Amygdala (tissue), 56 donors: ENCODE results near the gene ZC2HC1B.

Experiments
- DNase-seq, 56 donors: peaks; one replicate each; lab custom pipeline; 2025; lab: John Stamatoyannopoulos, UW

The ZC2HC1B gene

DNA sequence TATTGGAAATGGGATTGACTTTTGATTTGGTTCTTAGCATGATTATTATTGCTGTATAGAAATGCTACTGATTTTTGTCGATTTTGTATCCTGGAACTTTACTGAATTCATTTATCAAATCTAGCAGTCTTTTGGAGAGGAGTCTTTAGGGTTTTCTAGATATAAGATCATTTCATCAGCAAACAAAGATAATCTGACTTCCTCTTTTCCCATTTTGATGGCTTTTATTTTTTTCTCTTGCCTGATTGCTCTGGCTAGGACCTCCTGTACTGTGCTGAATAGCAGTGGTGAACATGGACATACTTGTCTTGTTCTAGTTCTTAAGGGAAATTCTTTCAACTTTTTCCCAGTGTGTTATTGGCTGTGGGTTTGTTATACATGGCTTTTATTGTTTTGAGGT is 64.6 kb downstream of the ZC2HC1B start:
- no peak for DNase-seq

DNA sequence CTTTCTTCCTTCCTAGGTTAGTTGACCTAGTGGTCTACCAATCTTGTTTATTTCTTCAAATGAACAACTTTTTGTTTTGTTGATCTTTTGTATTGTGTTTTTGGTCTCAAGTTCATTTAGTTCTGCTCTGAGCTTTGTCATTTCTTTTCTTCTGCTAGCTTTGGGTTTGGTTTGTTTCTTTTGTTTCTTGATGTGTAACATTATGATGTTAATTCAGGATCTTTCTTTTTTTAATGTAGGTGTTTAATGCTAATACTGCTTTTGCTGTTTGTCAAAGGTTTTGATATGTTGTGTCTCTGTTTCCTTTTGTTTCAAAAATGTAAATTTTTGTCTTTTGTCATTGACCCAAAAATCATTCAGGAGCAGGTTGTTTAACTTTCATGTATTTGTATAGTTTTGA is 65.7 kb downstream of the ZC2HC1B start:
- DNase-seq = no peak

DNA sequence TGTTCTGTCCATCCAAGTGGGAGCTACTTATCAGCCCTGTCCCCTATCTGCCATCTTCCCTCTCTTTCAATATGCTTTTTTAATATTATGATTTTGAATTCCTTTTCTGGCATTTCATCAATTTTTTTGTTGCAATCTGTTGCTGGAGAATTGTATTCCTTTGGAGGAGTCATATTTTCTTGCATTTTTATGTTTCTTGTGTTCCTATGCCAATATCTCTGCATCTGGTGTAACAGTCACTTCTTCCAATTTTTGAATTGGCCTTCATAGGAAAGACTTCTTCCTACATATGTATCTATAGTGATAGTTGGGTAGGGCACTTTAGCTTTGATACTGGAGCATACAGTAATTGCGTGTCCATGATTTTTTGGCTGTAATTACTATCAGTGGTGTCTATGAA is 70.1 kb downstream of the ZC2HC1B start:
- DNase-seq = no peak

- no peak for DNase-seq
These were observed 70.6 kb downstream of the ZC2HC1B start for GRCh38 chr6:143934867-143935266.

- DNase-seq = no peak
These were observed 72.1 kb downstream of the ZC2HC1B start for GRCh38 chr6:143936347-143936746.

DNA sequence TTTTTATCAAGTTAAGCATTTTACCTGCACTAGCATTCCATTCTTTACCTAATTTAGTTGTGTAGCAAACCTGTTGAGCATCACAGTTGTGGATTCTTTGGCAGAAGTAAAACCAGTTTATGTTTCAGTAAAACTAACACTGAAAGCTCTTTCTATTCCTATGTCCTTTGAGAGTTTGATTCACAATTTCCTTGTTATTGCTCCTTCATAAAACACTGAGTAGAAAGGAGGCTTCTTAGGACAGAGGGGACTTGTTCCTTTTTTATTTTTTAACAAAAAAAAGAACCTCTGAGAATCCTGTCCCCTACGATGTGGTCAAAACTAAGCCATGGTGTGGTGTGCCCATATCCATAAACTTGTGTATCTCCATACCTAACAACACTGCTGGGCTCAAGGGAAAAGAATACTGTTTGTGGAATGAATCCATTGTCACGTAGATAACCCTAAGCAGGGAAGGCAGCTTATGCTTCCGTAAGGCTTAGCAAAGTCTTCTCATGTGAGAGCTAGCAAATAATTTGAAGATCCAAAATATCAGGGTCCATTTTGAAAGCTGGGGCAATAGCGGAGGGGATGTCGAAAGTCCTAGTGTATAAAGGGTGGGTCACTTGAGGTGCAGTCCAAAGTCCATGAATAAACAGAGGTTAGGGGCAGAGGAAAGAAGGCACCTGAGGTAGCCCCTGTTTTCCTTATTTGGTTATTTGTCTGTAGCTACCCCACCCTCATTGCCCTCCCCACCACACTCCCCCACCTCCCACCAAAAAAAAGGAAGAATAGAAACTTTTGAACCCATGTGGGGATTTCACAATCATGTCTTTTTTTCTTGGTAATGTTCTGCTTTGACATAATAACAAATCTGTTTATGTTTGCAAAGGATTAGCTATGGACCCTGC is 72.7 kb downstream of the ZC2HC1B start:
- DNase-seq = no peak

DNA sequence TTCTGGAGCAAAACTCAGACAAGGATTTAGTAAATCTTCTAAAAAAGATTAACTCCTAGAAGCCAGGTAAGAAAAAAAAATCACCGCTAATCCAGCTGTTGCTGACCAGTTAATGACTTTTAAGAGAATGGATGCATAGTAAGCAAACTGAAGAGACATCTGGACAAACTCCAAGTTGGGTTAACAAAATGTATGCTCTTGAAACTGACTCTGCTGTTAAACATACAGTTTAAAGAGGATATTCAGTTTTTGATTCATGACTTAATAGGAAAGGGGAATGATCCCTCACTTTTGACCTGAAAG is 73.3 kb downstream of the ZC2HC1B start:
- no peak for DNase-seq

- DNase-seq = no peak
These were observed 75.1 kb downstream of the ZC2HC1B start for GRCh38 chr6:143939364-143939763.

DNA sequence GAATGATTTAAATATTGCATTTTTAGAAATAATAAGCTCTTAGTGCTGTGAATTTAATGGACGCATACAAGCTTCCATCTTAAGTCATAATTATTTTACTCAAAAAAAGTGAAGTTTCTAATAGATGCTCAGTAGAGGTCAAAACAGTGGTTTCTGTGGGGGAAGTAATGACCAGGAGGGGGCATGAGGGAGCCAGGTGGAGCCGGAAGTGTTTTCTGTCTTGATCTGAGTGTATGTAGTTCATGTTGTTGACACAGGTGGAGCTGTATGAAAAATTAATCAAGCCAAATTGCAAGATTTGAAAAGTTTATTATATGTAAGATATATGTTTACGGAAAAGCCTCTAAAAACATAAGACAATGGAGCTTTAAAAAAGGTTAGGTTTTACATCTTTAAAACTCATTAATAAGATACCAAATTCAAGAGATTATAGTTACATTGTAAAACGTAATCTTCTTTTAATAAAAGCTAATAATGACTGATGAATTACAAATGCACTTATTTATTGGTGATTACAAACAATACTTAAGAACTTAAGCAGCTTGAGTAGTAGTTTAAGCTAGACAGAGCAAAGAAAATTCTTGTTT is 75.8 kb downstream of the ZC2HC1B start:
- no peak for DNase-seq

DNA sequence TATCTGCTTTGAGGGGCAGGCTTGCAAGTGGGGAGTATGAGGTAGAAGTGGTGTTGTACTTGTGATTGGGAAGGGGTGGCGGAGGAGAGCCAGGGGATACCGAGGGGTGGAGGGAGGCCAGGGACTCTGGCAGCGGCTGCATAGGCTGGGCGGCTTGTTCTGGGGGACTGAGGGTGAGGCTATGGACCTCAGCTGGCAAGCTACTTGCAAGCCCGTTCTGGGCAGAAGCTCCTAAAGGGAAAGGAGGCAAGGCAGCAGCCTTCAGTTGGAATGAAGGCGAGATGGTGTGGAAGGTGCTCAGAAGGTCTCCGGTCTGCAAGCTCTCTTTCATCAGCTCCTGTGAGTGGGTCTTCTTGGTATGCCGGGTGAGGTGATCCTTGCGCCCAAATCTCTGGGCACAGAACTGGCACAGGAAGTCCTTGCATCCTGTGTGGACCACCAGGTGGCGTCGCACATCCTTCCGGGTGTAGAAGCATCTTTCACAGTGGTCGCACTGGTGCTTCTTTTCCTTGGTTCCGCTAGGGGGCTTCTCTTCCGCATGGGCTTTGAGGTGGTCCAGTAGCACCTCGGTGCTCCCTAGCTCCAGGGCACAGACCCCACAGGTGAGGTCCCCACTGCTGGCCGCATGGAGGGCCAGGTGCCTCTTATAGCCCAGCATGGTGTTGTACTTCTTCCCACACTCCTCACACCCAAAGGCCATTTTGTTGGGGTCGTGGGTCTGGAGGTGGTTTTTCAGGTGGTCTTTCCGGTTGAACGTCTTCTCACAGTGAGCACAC is 77.8 kb downstream of the ZC2HC1B start:
- peak in 10 of 56 donors; percentile 3 to 39 (median 12) for DNase-seq

DNA sequence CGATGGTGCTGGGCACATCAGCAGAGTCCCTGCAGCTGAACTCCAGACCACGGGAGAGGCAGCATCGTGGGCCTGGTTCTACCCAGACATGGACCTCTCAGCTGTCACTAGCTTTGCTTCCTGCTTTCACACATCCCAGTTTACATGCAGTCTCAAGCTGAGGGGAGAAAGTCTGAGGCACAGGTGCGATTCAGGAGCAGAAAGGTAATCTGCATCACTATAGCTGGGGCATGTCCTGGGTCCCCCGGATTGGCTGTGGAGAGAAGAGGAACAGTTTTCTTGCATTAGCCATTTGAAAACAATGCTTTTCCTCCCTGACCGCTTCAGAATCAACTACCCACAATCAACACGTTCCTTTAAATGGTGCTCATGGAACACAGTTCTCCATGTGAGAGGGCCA is 83.9 kb downstream of the ZC2HC1B start:
- no peak for DNase-seq

DNA sequence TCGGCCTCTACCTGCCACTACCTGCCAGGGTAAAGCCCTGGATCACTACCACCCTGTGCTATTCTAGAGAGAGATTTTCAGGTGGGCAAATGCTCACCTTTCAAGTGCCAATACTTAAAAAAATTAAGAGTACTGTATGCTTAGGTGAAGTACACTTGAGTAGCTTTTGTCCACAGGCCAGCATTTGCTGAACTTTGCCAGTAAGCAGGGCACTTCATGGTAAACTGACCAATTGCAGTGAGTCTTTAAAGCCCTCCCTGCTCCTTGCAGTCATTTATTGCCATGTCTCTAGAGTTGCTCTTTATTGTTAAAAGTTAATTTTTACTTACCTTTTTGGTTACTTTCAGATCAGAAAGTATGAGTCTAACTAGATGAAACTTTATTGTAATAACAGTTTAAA is 85.3 kb downstream of the ZC2HC1B start:
- DNase-seq = no peak

GRCh38 chr6:143949962-143950361 is 85.7 kb downstream of the ZC2HC1B start:
- no peak for DNase-seq

- DNase-seq = no peak
These were observed 86.6 kb downstream of the ZC2HC1B start for GRCh38 chr6:143950875-143951274.

DNA sequence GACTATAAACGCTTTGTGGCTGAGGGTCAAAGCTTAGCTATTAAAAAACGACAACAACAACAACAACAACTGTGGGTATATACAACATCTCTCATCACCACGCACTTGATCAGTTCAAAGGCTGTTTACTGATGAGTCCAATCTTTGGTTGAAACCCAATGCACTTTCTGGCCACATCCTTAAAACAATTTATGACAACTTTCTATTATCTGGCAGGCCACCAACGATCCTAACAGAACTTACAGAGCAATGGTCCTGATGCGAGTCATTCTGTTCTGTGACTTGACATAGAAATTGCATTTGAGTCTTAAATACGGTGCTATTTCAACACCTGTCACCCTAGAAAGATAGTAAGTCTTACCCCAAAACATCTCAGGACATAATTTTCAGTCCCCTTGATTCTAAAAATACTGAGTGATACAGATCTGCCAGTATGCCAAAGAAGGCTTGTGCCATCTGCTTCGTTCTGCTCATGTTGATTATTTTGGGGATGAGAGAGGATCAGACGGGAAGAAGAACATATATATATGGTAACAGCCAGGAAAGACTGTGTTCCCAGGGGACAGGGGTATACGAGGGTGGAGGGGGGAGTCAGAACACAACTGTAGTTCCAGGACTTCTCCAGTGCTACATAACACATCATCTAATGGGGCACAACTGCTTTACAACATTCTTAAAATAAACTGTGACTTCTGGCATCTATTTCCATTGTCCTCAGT is 87.9 kb downstream of the ZC2HC1B start:
- peak in 3 of 56 donors; percentile 7 to 10 (median 7) for DNase-seq

- DNase-seq = no peak
These were observed 88.8 kb downstream of the ZC2HC1B start for GRCh38 chr6:143952947-143953701.

DNA sequence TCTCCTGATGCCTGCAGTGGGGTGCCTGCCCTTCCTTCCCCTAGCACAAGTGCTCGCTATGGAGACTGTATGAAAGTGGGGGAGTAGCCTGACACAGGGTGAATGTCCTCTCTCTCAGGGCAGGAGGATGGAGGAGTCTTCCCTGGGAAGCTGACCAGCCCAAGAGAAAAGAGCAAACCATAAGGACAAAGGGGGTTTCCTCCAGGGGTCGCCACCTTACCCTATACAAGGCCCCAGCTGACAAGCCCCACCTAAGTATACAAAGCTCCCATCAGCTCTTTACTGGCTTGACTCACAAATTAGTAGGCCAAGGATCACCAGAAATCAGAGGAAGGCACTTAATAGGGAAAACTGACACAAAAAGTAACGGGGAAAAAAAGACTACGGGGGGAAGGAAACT is 89.6 kb downstream of the ZC2HC1B start:
- no peak for DNase-seq

DNA sequence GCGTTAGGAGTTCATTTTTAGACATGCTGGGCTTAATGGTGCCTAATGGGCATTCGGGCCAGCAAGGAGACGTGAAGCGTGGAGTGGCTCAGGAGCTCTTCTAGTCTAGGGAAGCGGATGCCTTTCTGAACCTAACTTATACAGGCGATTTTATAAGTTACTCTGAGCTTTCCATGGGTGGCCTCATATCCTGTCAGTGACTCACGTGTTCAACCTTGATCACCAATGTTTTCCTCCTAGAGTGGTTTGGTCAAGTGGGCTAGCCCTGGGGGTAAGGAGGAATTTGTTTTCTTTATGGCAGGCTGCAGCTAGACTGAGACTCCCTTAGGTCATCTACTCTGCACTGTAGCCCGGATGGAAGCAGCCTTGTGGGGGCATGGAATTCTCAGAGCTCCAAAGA is 91.7 kb downstream of the ZC2HC1B start:
- no peak for DNase-seq

- no peak for DNase-seq
These were observed 93.5 kb downstream of the ZC2HC1B start for GRCh38 chr6:143957679-143958274.
